Inferior parietal cortex (tissue), 1 donor: ENCODE measurements around the gene SFXN4.
"Not testable (repeated sequence)": the region's sequence is repeated elsewhere in the genome, so short reads cannot be mapped to it uniquely, and the experiment has no call there.

Source experiments
- DNase-seq: peaks from one replicate; pipeline ENCODE4 v3.0.0-alpha.2; 2016; ENCODE audit errors: extremely low spot score

SFXN4 gene

GRCh38 chr10:119107771-119108170 is 57.7 kb downstream of the SFXN4 start:
- DNase-seq, result not testable (repeated sequence)

GRCh38 chr10:119107106-119107505 is 58.4 kb downstream of the SFXN4 start:
- DNase-seq, result not testable (repeated sequence)

GRCh38 chr10:119105899-119106298 is 59.6 kb downstream of the SFXN4 start:
- DNase-seq, result not testable (repeated sequence)

- DNase-seq, result no peak
These were observed 60.4 kb downstream of the SFXN4 start for GRCh38 chr10:119105155-119105554.

GRCh38 chr10:119104654-119105015 is 60.9 kb downstream of the SFXN4 start:
- no peak for DNase-seq

- peak; percentile 69 for DNase-seq
These were observed 61.4 kb downstream of the SFXN4 start, which contains the start of gene DENND10 for GRCh38 chr10:119103903-119104653. Gene DENND10 (plus strand): TSS chr10:119104113. CDS start chr10:119104143, 30 bp downstream.

- DNase-seq, result no peak
These were observed 62.1 kb downstream of the SFXN4 start for GRCh38 chr10:119103241-119103902.

GRCh38 chr10:119101366-119102098 is 64.0 kb downstream of the SFXN4 start:
- no peak for DNase-seq

GRCh38 chr10:119100434-119101238 is 64.9 kb downstream of the SFXN4 start:
- no peak for DNase-seq

GRCh38 chr10:119098576-119098975 is 66.9 kb downstream of the SFXN4 start:
- no peak for DNase-seq

- DNase-seq, result not testable (repeated sequence)
These were observed 68.7 kb downstream of the SFXN4 start for GRCh38 chr10:119096641-119097415.

- DNase-seq, result no peak
These were observed 69.9 kb downstream of the SFXN4 start for GRCh38 chr10:119095640-119096039.

GRCh38 chr10:119090968-119091367 is 74.5 kb downstream of the SFXN4 start:
- no peak for DNase-seq
